Raji (cell line): ENCODE data around the gene DPYSL4.

ENCODE experiments used
- POLR2A ChIP-seq: IDR thresholded peaks from 2 replicates; pipeline ENCODE4 v1.6.1; 2011; ENCODE audit warnings: low read depth, low read length, control low read depth; ENCODE audit not compliant: insufficient read depth

DPYSL4 gene

DNA sequence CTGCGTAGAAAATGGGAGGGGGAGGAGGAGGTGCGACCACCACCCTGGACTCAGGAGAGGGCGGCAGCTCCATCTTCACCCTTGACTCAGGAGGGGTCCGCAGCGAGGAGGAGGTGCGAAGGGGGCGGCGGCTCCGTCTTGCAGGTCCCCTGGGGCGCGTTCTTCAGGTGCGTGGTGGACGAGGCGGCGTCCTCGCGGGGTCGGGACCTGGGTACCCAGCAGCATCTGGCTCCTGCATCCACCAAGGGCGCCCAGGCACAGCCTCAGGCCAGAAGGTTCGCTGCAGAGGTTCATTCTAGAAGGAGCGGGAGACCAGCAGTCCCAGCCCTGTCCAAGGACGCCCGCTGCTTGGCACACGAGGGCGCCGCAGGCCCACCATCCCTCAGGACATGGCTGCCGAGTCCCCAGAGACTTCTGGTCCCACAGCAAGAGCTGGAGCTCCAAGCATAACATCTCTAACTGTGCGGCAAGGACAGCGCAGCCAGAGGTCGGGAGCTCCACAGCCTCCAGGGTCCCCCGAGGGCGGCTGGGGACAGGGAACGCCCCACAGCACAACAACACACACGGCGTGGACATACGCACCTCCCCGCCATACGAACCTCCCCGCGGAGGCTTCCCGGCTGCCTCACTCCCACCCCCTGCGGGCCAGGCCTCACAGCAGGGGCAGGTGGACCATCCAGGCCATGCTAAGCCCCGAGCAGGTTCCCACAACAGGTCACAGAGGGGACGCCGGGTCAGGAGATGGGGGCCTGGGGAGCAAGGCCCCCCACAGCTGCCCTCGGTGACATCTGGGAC, 16.8 kb upstream of the DPYSL4 start:
- no peak for TF ChIP-seq POLR2A

DNA sequence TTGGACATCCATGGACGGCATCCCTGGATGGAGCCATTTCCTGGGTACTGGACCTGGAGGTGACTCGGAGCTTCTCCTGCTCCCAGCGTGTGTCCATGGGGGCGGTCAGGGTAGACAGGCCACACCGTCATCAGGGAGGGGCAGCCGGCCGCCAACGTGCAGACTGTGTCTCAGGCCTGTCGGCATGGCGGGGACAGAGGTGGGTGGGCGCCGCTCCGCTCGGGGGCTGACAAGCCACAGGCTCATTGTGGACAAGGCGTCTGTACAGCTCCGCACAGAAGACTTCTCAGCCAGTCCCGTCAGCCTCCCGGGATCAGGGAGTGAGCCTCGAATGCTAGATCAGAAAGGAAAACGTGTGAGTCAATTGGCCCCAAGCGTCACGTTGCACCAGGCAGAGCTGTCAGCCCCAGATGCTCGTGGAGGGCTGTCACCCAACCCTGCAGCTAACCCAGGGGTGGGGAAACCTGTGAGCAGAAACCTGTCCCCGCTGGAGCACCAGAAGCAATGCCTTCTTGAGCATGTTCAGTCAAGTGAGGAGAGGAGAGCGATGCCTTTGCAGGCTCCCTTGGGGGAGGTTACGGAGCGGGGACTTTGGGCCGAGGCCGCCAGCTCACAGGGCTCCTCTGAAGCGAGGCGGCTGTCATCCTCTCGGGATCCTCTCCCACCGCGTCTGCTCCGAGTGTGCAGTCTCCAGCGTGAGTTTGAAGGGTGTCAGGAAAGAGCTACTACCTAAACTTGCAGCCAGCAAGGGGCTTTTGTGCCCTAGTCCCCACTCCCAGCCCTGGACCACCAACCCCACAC, 16.0 kb upstream of the DPYSL4 start:
- no peak for TF ChIP-seq POLR2A

DNA sequence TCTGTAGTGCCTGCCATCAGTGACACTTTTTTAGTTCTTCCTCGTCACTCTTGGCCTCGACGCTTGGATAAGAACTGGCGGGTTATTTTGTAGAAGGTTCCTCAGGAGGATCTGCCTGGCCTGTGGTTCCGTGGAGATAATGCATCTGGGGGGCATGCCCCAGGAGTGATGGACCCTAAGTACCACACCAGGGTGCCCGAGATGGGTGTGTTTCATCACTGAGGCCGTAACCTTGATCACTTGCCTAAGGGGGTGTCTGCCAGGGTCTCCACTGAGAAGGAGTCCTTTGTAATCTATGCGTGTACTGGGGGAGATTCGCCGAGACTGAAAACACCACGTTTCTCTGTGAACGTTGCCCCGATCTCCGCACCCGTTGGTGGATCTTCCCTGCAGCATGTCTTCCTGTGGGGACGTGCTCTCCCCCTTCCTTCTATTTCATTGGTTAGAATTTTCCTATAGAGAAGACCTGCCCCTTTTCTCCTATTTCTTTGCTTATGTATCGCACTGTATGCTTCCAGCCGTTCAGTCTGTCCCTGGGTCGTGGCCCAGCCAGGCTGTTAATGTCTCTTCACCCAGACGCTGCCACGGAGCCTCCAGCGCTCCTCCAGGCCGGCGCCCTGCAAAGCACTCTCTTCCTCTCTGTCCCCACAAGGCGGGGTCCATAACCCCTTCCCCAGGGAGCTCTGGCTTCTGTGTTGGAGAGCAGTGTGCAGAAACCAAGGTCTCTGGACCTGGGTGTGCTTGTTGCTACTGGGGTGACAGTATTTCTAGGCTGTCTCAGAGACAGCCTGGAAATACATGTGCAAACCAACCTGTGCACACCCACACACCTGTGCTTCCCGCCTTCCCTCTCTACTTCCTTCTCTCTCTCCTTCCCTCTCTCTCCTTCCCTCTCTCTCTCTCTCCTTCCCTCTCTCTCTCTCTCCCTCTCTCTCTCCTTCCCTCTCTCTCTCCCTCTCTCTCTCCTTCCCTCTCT, 14.4 kb upstream of the DPYSL4 start:
- no peak for TF ChIP-seq POLR2A

DNA sequence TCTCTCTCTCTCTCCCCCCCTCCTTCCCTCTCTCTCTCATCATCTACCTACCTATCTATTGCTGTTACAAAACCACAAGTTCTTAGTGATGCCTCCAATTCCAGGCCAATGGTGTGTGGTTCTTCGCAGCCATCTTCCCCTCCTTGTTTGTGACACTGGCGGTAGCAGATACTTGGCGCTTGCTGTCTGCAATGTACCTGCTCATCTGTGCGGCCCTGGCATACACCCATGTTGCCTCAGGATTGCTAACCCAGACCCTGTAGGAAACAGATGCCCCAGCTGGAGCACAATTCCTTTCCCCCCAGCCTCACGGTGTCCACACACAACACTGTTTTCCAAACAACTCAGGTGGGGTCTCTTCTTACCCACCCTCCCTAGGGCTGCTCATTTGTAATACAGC, 13.6 kb upstream of the DPYSL4 start:
- TF ChIP-seq POLR2A, result no peak

DNA sequence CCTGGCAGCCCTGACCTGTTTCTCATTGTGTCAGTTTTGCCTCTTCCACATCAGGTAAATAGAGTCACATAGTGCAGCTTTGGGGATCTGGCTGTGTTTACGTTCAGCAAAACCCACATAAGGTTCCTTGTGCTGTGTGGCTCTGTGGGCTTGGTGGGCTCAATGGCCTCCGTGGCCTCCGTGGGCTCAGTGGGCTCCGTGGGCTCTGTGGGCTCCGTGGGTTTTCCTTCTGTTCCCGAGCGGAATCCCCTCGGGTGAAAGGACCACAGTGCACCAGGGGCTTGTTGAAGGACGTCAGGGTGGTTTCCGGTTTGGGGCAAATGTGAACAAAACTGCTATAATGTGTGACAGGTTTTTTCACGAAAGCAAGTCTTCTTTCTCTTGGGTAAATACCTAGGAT, 12.5 kb upstream of the DPYSL4 start:
- TF ChIP-seq POLR2A, result no peak

DNA sequence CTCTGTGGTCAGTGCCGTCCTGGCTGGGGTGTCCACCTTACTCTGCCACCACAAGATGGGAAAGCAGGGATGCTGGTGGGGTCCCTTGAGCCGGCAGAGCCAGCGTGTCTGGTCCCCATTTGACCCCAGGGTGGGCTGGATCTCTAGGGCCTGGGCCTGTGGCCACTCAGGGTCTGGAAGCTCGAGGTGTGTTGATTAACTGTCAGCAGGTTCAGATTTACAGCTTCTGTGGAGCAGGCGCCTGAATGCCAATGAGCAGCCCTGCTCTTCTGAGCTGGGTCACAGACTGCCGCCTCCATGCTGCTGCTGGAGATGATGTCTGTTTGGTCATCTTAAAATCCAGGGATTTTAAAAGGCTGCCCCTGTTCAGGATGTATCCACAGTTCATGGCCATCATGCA, 11.3 kb upstream of the DPYSL4 start:
- TF ChIP-seq POLR2A, result no peak

DNA sequence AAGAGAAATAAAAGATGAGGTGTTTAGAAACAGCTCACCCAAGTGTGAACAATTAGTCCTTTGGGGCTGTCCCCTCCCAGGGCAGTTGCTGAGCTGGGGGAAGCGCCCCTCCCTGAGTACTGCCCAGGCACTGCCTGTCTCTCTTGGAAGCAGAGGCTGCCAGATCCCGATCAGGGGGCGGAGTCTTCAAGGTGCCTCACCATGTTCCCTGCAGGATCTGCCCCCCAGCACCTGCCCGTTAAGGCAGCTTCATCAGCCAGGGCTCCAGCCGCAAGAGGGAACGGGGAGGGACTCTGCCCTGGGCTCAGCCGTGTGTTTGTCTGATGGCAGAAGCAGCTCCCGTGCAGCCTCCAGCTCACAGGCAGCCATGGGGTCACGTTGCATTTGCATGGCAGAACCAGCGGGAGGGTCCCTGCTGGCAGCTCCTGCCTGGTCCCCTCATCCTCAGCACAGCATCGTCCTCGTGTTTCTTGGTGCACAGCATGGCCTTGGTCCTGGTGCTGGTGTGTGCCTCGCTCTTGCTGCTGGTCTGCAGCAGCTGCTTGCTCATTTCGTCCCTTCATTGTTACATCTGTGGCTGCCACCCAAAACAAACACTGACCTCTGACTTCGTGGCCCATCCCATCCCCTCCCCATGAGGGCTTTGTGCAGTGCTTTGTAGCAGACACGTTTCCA, 10.7 kb upstream of the DPYSL4 start:
- TF ChIP-seq POLR2A, result no peak

DNA sequence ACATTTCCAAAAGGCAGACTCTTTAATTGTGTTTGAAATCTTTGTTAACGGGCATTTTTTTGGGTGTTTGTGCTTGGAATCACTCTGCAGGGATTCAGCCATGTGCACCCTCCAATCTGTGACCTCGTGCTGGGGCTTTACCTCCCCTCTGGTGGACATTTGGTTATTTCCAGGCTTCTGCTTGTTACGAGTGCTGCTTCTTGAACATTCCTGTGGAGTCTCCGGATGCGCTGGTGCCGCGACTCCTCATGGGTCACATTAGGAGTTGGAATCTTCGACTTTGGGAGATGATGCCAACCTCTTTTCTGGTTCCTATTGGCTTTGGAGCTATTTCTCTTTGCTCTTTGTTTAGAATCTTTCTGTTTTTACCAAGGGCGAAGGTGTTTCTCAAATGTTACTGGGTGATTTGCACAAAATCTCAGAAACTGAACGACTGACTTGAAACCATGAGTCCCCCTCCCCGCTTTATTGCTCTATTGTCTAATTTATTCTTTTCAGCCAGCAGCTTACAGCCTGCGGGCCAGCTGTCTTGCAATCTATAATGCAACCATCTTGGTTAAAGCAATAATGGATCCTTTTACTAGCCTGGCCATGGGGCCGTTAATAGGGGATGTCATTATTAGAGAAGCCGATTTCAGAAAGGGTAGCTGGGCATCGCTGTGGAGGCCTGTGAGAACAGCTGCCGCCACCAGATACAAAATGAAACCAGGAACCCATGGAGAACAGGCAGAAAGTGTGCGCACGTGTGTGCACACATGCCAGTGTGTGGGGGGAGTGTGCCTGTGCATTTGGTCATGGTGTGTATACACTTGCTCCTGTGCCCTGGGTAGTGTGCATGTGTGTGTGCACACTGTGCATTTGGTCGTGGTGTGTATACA, 9.9 kb upstream of the DPYSL4 start:
- no peak for TF ChIP-seq POLR2A

DNA sequence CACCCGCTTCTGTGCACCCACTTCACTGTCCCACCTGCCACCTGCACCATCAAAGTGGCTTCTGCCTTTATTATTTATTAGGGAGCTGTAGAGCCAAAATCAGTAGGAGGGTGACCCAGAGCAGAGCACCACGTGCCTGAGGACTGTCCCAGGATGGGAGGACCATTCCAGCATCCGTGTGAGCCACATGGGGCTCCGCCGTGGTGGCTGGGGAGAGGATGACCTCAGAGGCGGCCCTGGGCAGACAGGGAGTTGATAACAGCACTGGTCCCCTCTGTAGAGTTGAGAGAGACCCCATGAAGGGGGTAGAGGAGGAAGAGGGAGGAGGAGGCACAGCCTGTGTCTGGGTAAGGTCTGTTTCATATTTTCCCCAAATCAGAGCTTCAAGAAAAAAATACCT, 8.7 kb upstream of the DPYSL4 start:
- no peak for TF ChIP-seq POLR2A

DNA sequence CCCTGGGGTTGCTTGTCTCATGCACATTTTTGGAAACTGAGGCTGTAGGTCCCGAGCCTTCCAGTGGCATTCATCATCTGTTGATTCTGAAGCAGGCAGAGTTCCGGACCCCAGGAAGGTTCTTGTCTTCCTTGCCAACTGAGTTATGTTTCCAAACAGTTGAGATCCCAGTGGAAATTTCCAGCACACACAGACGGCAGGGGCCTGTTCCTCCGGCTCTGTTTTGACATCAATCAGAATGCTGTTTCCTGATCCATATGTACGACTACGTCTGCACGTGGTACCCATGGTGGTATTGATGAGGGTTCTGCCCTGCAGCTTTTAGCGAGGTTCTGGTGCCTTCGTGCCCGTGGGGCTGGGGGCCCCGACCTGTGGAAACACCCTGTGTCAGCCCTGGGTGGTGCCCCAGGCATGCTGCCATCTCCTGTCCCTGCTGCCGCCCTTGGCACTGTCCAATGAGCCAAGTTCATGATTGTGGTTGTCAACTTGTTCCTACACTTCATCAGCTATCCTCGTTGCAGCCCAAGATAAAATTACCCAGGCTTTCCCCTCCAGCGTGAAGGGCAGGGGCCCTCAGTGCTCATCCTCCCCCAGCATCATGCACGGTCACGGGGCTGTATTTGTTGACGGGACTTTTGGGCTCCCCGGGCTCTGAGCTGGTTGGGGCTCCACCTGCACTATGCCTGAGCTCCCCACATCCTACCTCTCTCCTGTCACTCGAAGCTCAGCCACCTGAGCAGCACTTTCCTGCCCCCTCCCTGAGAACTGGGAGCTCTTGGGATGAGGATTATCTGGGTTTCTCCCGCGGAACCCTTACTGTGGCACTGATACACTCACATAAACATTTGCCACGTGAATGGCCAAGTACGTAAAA, 7.8 kb upstream of the DPYSL4 start:
- TF ChIP-seq POLR2A, result no peak

DNA sequence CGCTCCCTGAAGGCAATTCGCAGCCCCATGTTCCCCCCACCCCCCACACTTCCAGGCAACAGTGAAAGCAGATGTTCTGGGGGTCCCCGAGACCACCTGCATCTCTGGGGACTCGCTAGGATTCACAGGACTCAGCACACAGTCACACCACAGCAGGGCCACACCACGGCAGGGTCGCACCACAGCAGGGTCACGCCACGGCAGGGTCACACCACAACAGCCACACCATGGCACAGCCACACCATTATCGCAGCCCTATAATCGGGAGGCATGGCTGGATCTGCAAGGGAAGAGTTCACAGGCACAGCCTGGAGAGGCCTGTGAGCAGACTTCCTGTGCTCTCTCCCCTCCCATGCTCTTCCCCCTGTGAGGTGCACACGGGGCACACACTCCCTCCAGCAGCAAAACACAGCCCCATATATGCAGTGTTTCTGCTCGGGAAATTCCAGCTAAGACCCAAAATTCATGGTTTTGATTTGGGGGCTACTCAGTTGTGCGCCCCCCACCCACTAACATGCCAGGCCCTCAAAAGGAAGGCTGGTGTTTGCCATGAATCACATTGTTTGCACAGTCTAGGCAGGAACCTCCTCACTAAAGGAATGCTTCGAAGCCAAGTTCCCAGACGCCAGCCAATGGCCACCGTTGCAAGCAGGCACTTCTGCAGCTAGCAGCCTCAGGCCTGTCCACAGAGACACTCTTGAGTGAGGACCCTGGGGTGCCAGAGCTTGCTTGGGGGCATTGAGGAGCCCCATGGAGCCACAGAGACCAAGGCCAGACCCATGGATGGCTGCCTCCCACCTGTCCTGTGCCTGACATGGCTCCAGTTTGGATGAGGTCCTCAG, 7.0 kb upstream of the DPYSL4 start:
- TF ChIP-seq POLR2A, result no peak

DNA sequence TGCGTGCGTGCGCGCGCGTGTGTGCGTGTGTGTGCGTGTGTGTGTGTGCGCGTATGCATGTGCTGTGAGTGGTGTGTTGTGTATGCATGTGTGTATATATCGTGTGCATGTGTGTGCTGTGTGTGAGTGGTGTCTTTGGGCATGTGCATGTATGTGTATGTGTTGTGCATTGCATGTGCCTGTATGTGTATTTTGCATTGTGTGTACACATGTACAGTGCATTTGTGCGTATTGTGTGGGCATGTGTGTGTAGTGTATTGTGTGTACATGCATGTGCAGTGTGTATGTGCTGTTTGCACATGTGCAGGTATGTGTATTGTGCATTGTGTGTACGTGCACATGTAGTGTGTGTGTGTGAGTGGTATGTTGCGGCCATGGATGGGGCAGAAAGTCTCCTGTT, 6.0 kb upstream of the DPYSL4 start:
- no peak for TF ChIP-seq POLR2A

DNA sequence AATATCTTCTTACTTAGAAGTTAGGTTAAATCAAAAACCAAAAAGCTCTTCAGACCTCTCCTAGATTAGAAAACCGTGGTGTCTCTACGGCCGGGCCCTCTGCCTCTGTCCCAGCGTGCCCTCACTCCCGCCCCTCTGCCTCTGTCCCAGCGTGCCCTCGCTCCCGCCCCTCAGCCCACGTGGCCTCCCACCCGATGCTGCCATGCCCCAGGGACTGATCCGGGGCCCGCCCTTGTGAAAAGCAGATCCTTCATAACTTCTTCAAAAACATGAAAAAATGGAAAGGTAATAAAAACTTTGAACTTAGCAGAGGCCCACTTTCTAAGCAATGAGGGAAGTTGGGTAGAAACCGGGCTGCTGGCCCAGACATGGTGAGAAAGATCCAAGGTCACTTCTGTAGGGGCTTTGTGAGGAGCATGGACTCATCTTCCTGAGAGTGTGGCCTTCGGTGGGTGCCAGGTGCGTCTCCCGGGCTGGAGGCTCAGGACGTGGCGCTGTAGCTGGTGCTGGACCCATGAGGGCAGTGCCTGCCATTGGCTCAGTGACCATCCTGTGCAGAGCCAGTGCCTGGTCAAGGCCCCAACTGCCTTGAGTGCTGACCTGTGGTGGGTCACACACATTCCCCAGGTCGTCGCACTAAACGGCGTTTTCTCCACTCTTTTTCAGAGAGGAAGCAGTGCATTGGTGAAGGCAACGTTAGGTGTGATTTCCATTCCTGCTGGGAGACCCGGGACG, 4.9 kb upstream of the DPYSL4 start:
- no peak for TF ChIP-seq POLR2A
